ENCODE results near the gene FBXO34.

DNA sequence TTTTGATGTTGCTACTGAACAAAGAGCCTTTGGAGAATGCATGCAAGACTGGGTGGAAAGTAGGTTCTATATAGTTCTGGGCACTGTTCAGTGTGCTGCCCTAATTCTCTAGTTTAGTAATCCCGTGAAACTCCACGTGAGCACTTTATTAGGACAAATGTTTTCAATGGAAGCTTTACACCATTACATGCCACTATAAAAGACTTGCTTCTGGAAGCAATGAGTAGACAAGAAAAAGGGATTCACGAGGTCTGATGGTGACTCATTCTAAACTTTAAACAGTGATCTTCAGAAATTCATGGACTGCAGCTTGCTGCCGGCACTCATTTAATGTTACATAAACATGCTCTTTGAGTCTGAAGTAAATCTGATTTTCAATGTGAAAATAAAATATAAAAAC, 118.1 kb downstream of the FBXO34 start:
- TF ChIP-seq POLR2A (IDR thresholded peaks at IDR 0.05) (no peak), CTCF (IDR thresholded peaks at IDR 0.05) (no peak)
